Mucosa of rectum (tissue), 2 donors: ENCODE data around the gene NPBWR2.

Experiments used
- H3K27ac ChIP-seq, 2 donors: one replicate each; pipeline ENCODE4 v1.7.0; 2013; ENCODE audit warnings: inconsistent platforms in 2 of 2, low read depth in 2 of 2, low read length in 2 of 2
- H3K27me3 ChIP-seq, 2 donors: one replicate each; pipeline ENCODE4 v1.7.0; 2013; ENCODE audit warnings: low read length in 2 of 2; ENCODE audit not compliant: control insufficient read depth in 2 of 2, insufficient read depth in 2 of 2
- H3K36me3 ChIP-seq, 2 donors: one replicate each; pipeline ENCODE4 v1.7.0; 2013; ENCODE audit warnings: low read length in 2 of 2; ENCODE audit not compliant: control insufficient read depth in 2 of 2, insufficient read depth in 2 of 2
- H3K4me1 ChIP-seq, 2 donors: one replicate each; pipeline ENCODE4 v1.7.0; 2013; ENCODE audit warnings: low read length in 2 of 2, mild to moderate bottlenecking in 1 of 2; ENCODE audit not compliant: control insufficient read depth in 2 of 2, insufficient read depth in 2 of 2
- H3K4me3 ChIP-seq, 2 donors: one replicate each; pipeline ENCODE4 v1.7.0; 2013; ENCODE audit warnings: low read length in 2 of 2
- H3K9ac ChIP-seq, 2 donors: one replicate each; pipeline ENCODE4 v1.7.0; 2013; ENCODE audit warnings: low read length in 2 of 2, low read depth in 1 of 2, mild to moderate bottlenecking in 1 of 2
- H3K9me3 ChIP-seq, 2 donors: one replicate each; pipeline ENCODE4 v1.7.0; 2013; ENCODE audit warnings: low read length in 2 of 2; ENCODE audit not compliant: control insufficient read depth in 2 of 2
- donor health status: healthy.
- donor health status: Normal muscosa, but diverticular disease.

NPBWR2 gene, protein sequence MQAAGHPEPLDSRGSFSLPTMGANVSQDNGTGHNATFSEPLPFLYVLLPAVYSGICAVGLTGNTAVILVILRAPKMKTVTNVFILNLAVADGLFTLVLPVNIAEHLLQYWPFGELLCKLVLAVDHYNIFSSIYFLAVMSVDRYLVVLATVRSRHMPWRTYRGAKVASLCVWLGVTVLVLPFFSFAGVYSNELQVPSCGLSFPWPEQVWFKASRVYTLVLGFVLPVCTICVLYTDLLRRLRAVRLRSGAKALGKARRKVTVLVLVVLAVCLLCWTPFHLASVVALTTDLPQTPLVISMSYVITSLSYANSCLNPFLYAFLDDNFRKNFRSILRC

DNA sequence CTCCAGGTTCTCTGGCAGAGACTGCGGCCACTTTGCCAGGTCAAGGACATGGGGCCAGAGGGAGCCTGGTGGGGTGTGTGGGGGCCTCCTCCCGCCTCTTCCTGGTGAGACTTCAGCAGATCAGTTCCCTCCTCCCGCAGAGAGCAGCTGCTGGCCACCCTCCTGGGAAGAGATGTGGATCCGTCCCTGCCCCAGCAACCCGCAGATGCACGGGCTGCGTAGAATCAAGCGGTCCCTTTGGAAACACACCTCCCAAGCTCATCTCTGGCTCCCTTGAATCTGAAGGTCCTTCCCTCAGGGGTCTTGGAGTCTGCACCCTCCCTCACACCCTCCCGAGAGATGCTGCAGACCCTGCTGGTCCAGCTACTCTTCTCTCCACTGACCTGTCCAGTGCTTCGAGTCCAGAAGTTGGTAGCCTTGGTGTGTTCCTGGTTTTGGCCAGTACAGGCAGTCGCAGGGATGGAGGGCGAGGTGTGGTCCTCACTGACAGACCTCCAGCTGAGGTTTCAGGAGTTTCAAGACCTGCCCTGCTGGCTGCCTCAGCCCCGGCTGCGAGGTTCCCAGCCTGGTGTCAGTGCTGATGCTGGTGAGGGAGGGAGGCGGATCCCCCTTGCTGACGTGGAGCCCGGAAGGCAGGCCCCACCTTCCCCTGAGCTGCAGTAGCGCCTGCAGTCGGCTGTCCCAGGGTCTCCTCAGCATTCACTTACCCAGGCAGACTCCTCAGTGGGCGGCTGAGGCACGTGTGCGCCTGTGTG, at the start of gene NPBWR2:
Gene NPBWR2 (minus strand): TSS at position 585 of the 755 bp plus-strand sequence. CDS start 734 bp downstream, outside the sequence.
- Histone ChIP-seq H3K27me3 (peaks cover 2 to 8% of the 10 kb centered on the region in 2 donors), H3K9me3 (no peaks in the 10 kb centered on the region), H3K4me3 (no peak within 1 kb of the TSS), H3K9ac (no peak within 1 kb of the TSS), H3K27ac (no peak within 1 kb of the TSS), H3K36me3 (no peaks in the 10 kb centered on the region), H3K4me1 (no peaks in the 10 kb centered on the region)

DNA sequence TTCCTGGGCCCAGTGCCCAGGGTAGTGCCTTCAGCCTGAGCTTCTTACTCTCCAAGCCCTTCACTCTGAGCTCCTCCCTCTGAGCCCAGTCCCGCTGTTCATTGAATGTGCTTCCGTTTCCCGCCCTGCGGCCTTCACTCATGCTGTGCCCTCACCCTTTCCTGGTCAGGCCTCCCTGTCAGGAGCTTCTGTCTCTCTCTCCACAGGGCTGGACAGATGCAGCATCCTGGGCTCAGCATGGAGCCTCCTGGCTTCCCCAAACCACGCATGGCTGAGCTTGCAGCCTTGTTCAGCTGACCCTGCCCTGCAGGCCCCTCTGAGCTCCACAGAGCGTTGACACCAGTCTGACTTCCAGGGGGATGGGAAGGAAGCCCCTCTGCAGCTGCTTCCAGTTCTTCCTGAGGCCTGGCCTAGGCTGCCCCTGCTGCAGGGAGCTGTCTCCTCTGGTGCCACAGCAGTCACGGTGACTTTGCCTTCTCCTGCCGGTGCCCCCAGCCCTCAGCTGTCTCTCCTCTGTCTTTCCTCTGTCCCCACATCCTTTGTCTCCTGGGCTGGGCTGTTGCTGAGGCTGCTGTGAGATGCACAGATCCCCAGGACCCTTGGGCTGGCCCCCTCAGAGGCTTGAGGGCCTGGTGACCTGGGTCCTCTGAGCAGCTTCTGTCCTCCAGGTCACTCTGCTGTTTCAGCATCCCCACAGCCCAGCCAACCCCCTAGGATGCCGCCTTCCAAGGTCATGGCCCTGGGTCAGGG, 48.9 kb upstream of the NPBWR2 start:
- no peak overlapping the region for H3K9ac ChIP-seq
- peaks cover 4 to 12% of the 10 kb centered on the region in 2 donors for H3K27me3 ChIP-seq
- H3K4me3 ChIP-seq = no peak overlapping the region
- no peaks in the 10 kb centered on the region for H3K4me1 ChIP-seq
- no peaks in the 10 kb centered on the region for H3K9me3 ChIP-seq
- H3K36me3 ChIP-seq = no peaks in the 10 kb centered on the region
- H3K27ac ChIP-seq = no peak overlapping the region

DNA sequence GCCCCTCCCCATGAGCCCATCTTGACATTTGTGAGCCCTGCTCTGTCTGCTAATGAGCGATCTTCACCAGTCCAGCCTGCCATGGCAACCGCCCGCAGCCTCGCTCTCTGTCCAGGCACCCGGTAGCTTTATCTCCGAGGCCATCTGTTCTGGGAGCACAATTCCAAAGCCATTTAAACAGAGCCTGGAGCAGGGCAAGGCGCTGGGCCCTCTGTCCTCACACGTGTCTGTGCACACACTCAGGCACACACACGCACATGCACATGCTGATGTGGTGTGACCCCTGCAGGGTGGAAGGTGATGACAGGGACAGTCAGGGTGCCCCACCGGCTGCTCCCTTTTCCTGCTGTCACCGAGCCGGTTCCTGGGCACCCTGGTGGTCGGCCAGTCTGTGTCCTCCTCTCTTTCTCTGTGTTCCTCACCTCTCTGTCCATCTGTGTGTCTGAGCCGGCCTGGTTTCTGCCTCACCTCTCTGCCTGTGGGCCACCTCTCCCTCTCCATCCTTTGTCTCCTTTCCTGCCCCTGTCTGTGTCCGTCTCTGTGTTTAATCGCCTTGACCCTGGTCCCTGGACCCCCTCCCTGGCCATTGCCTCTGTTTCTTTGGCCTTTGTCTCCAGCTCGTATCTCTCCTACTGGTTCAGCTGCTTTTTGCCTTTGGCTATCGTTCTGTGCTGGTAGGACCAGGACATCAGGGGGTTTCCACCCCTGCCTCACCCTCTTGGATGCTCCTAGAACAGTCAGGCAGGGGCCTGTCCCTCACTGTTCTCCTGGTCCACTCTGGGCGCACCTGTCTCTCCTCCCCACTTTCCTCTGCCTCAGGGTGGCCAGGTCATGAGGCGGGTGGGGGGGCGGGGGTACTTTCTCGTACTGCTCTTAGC, 48.1 kb upstream of the NPBWR2 start:
- Histone ChIP-seq H3K4me1 (no peaks in the 10 kb centered on the region), H3K36me3 (no peaks in the 10 kb centered on the region), H3K9me3 (no peaks in the 10 kb centered on the region), H3K4me3 (no peak overlapping the region), H3K27ac (no peak overlapping the region), H3K9ac (no peak overlapping the region), H3K27me3 (peaks cover 4% of the 10 kb centered on the region in 2 donors)

DNA sequence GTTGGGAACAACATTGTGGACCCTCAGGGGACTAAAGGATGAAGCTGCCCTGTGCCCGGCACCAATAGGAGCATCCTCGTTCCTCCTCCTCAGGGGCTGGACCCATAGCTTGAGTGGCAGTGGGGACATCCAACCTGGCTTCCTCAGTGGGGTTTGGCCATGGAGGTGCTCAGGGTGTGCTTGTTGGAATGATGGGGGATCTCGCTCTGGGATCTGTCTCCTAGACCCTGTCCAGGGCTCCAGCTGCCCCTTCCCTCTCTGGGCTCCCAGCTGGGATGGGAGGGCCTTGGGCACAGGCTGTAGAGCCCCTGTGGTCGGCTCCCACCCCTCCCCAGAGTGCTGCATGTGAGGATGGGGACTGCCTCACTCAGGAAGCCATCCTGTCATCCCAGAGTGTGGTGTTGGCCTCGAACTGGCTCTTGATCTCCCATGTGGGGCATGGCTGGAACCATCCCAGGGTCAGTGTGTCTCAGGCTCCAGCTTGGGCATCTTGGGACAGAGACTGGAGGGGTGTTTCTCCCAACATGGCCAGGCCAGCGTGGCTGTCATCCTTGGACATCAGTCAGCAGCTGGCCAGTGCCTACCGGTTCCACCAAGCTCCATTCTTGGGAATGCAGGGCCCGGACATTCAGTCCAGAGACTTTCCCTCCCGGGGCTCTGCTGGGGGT, 47.4 kb upstream of the NPBWR2 start:
- no peak overlapping the region for H3K27ac ChIP-seq
- H3K9me3 ChIP-seq = no peaks in the 10 kb centered on the region
- peaks cover 0 to 4% of the 10 kb centered on the region in 2 donors for H3K27me3 ChIP-seq

DNA sequence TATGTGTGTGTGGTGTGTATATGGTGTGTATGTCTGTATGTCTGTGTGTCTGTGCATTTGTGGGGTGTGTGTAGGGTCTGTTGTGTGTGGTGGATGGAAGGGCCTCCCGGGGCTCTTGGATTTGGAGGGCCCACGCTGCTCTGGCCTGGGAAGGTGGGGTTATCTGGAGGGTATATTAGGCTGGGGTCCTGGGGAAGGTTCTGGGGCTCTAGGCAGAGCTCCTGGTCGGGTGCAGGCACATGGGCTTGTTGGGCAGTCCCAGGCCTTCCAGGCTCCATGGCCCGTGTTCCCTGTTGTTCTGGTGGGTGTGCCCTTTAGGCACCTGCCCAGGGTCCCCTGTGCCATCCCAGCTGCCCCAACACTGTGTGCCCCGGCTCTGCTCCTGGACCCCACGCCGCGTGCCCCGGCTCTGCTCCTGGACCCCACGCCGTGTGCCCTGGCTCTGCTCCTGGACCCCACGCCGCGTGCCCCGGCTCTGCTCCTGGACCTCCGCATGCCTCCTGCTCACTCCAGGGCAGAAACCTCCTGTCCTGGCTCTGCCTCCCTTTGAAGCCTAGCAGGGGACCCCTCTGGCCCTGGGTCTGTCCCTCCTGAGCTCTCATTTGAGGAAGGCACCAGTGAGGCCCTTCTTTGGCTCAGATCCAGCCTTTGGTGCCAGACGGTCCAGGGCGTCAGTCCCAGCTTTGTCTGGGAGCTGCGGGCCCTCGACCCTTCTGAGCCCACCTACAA, 46.7 kb upstream of the NPBWR2 start:
- Histone ChIP-seq H3K4me3 (no peak overlapping the region), H3K4me1 (no peaks in the 10 kb centered on the region), H3K36me3 (no peaks in the 10 kb centered on the region), H3K27me3 (peaks cover 0 to 4% of the 10 kb centered on the region in 2 donors), H3K27ac (no peak overlapping the region), H3K9me3 (no peaks in the 10 kb centered on the region), H3K9ac (no peak overlapping the region)

More for the DNA sequence above, 47.4 kb upstream of the NPBWR2 start:
- Histone ChIP-seq H3K36me3 (no peaks in the 10 kb centered on the region), H3K9ac (no peak overlapping the region), H3K4me3 (no peak overlapping the region), H3K4me1 (no peaks in the 10 kb centered on the region)

DNA sequence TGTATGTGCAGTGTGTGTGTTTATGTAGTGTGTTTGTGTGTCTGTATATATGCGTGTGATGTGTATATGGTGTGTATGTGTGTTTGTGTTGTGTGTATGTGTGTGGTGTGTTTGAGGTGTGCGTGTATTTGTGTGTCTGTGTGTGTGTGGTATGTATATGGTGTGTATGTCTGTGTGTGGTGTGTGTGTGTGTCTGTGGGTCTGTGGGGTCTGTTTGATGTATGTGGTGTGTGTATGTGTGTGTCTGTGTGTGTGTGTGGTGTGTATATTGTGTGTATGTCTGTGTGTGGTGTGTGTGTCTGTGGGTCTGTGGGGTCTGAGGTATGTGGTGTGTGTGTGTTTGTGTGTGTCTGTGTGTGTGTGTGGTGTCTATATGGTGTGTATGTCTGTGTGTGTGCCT, 46.0 kb upstream of the NPBWR2 start:
- Histone ChIP-seq H3K27ac (no peak overlapping the region), H3K36me3 (no peaks in the 10 kb centered on the region), H3K4me1 (no peaks in the 10 kb centered on the region), H3K9ac (no peak overlapping the region), H3K9me3 (no peaks in the 10 kb centered on the region), H3K27me3 (peaks cover 0 to 4% of the 10 kb centered on the region in 2 donors), H3K4me3 (no peak overlapping the region)

DNA sequence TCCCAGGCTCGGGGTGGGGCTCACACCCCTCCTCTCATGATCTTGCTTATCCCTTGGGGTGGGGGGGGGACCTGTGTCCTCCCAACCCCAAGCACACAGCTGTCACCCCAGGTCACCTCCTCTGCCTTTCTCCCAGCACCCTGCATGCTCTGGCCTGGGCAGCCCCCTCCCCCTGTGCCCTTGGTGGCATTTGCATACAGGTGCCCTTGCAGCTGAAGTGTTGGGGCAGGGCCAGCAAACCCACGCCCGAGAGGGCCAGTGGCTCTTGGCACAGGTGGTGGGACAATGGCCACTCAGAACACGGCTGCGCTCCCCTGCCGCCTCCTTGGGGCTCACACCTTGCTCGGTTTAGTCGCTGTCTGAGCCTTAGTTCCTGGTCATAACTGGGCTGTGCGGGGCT, 45.5 kb upstream of the NPBWR2 start:
- no peak overlapping the region for H3K4me3 ChIP-seq
- H3K9me3 ChIP-seq = no peaks in the 10 kb centered on the region
- H3K36me3 ChIP-seq = no peaks in the 10 kb centered on the region
- H3K27ac ChIP-seq = no peak overlapping the region
- no peak overlapping the region for H3K9ac ChIP-seq
- H3K27me3 ChIP-seq = peaks cover 0 to 4% of the 10 kb centered on the region in 2 donors
- no peaks in the 10 kb centered on the region for H3K4me1 ChIP-seq

DNA sequence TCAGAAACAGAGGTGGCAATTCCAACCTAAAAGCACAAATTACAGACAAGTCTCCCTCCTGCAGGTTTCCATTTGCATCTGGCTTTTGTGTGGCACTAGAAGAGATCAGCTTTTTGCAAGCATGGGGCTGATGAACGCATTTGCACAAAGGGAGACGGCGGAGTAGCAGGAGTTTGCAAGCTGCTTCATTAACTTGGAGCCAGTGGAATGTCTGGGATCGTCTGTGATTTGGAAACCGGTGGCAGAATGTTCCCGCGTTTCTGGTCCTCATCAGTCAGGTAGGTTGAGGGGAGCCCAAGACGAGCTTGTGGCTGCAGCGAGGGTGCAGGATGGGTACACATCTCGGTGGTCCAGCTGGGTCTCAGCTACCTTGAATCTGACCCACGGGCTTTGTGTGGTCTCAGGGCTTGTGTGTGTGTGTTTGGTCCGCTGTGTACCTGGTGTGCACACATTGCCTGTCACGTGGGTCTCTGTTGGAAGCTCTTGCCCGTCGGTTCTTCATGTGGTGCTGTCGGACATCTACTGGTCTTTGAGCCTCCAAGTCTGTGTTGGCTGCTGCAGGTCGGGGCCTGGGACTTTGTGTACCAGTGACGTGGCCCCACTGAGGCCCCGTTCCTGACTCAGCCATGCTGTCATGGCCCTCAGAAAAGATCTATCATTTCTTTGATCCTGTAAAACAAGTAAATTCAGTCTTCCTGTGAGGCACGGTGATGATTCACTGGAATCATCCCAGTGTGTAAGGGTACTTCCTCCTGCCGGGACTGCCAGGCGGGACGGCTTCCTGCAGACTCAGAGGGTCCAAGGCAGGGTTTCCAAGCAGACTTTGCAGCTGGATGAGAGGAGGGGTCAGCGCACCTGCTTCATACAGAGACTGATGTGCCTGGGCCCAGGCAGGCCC, 44.5 kb upstream of the NPBWR2 start:
- no peaks in the 10 kb centered on the region for H3K4me1 ChIP-seq
- H3K4me3 ChIP-seq = no peak overlapping the region
- no peaks in the 10 kb centered on the region for H3K9me3 ChIP-seq
- no peak overlapping the region for H3K9ac ChIP-seq
- H3K27ac ChIP-seq = no peak overlapping the region
- H3K27me3 ChIP-seq = peaks cover 0 to 4% of the 10 kb centered on the region in 2 donors
- no peaks in the 10 kb centered on the region for H3K36me3 ChIP-seq
